Endometrium (tissue), 2 donors: ENCODE measurements around the gene TENM3.

ENCODE experiments used
- FAIRE-seq: peaks from 2 replicates; lab custom pipeline; 2012; peaks lifted over from hg19 to GRCh38; lab: Jason Lieb, UNC
- donor health status: control.
- donor health status: control.

Gene TENM3

DNA sequence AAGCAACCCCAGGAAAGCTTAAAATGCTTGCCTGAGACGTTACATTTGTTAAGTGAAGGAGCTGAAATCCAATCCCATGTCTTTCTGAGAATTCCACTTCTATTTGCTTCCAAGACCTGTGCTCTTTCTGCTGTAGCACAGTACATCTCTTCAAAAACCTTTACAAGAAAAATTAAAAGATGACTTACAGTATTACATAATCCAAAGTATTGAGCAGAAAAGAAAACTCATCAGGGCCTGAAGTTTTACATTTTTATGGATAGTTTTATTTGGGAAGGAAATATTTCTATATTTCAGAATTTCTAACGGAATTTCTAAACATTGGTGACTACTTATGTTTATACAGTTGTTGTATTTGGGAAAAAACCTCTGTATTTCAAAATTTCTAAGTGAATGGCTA is 276.3 kb downstream of the TENM3 start:
- no peak for FAIRE-seq

DNA sequence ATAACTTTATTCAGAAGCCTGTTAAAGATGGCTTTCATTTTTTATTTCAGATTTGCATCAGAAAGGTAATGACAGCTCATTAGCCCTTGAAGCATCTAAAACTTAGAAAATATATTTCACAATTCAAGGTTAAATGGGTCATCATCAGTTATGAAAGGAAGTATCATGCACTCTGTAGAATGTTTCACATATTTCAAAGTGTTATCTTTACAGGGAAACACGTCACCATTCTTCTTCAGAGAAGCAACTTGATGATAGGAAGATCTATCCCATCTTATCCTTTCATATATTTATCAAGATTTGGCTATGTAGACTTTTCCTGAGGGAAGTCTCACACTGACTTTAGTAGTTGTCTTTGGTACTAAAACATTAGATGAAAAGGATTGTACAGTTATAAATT is 277.8 kb downstream of the TENM3 start:
- no peak for FAIRE-seq

DNA sequence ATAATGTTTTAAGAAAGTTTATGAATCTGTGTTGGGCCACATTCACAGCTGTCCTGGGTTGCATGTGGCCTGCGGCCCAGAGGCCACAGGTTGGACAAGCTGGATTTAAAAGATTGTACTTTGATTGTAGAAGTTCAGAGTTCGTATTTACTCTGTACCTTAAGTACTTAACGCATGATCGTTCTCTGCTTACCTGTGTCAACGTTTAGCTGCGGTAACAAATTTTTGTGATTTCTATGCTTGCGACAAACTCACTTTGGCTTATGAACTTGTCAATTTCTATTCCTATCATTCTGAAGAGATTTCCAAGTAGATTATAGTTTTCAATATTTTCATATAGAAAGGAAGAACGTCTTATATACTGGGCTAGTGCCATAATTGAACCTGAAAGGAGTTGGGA is 285.6 kb downstream of the TENM3 start:
- FAIRE-seq, result no peak

DNA sequence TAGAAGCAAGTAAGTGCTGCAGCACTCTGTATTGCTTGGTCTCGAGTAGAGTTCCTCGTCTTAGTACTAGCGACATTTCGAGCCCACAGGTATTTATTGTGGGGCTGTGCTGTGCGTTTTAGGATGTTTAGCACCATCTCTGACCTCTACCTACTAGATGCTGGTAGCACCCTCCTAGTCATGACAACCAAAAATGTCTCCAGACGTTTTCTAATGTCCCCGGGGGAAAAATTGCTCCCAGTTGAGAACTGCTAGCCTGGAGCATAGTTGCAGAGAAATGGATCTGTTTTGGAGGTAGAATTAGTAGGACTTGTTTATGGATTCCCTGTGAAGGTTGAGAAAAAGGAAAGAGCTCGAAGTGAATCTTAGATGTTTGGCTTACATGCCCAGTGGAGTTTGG is 287.2 kb downstream of the TENM3 start:
- FAIRE-seq, result no peak

DNA sequence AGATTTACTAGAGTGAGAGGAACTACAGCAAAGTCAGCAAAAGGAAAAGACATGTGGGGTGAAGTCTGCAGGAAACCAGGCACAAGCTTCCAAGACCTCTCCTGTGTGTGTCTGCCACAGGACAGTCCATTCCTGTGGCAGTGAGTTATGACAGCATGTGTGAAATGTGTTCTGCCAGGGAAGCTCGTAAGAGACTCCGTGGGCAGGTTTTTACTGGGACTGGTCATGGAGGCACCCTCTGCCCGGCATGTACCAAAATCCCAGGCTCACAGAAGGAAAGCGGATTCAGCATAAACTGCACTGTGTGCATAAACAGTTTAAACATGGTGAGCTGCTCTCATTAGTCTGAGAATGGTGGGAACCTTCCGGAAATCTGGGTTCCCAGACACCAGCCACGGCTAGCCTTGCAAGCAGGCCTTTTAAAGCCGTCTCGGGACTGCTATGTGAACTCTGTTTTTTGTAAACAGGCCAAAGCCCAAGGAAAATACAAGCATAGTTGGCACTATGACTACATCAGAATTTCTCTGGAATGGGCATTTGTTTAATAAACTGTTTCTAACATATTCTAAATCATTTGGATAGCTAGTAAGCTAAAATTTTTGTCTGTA is 288.5 kb downstream of the TENM3 start:
- no peak for FAIRE-seq

DNA sequence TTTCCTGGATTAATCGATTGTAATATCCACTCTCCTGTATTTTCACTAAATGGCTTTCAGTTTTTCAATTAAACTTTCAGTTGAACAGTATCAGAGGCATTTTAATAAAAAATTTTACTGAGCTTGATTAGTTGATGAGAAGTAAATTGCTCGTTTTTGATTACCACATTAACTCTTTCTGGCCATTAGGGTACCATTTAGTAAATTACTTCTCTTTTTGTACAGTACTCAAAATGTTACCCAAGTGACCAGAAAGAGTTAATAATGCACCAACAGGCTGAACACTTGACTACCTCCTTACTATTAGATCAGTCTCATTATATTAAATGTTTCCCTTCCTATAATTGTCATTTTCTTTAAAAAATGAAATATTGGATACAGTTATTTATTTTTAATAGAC is 289.2 kb downstream of the TENM3 start:
- FAIRE-seq, result no peak

DNA sequence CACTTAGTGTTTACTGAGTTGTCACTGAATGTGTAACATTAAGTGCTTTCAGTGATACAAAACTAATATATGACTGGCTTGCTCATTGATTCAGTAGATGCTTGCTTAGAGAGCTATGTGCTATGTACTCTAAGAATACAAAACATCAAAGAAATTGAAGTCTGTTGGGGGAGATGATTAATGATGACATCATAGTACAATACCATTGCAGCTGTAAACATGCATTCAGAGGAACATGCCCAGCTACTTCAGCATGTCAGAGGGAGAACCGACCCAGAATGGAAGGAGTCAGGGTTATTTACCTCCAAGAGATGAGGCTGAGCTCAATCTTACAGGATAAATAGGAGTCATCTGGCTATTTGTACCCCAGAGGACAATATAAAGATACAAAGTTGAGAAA is 290.8 kb downstream of the TENM3 start:
- no peak for FAIRE-seq

DNA sequence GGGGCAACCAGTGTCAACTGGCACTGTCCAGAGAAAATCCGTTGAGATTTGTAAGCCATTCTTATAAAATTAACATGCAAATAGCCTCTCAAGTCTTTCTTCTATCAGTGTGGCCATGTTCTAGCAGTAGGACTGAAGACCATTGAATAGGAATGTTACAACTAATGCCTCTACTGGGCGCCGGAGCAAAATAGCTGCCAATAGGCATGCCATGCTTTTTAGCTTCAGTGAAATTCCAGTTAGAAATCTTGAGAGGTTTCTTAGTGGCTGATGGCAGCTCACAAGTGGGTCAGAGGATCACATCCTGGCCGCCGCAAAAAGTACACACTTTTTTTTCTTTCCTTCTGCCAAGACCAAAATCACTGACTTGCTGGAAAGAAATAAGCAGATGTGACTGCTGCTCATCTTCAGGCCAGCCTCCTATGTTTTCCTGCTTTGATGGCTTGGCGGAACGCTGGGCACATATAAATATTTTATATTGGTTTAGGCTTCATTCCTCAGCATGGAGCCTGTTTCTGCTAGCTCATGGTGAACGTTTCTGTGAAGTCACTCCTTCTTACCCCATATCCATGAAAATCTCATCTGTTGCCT is 293.1 kb downstream of the TENM3 start:
- FAIRE-seq, result no peak

DNA sequence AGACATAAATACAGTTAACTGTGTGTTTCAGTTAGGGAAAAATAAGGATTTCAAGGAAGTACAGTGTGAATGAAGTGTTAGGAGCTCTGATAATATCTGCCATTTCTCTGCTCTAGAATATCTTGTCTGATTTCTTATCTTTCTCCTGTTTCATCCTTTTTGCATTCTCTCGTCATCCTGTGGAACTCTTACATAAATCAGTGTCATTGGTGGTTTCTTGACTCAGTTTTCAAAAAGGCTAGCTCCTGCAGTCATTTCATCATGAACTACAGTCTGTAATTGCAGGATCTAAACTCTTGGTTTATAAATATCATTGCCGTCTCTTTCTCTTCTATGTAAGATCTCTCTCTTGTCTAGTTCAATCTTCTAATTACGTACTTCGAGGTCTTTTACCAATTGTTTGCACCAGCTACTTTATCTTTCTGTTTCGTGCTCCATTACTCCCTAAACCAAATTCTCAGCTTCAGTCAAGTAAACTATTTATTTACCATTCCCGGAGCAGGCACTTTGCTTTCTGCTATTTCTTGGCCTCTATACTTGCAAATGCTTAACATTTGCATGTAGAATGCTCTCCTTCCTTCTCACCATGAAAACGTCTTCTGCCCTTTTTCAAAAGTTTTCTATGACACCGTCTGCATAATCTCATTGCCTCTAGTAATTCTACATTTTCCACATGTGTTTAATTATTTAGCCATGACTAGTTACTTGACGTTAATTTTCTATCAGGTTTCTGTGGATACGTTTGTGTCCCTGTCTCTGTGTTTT is 294.0 kb downstream of the TENM3 start:
- no peak for FAIRE-seq

DNA sequence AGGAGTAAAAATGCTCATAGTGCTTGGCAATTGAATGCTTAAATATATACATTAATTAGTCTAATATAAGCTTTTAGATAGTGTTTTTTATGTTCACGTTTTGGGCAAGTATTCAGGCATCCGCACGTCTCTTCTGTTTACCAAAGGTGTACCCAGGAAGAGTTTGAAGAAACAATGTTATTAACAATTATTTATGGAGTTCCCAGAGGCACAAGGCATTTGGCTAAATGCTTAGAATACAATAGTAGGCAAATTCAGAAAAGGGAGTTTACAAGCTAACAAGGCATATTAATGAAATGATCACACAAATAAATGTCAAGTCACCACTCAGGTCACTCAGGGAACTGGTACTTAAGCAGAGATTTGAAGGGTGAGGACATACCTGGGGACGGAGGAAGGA is 294.8 kb downstream of the TENM3 start:
- FAIRE-seq, result no peak

DNA sequence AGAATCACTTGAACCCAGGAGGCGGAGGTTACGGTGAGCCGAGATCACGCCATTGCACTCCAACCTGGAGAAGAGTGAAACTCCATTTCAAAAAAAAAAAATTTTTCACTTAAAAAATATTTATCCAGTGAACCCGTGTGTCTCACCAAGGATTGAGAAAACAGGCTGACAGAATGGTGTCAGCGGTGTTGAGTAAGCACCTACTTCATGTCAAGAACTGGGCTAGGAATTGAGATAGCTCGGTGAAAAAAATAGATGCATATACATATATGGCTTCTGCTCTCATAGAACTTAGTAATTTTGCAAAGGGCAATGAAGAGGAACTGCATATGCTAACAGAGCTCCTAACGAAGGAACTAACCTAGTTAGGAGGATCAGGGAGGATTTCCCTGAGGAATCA is 297.3 kb downstream of the TENM3 start:
- no peak for FAIRE-seq

DNA sequence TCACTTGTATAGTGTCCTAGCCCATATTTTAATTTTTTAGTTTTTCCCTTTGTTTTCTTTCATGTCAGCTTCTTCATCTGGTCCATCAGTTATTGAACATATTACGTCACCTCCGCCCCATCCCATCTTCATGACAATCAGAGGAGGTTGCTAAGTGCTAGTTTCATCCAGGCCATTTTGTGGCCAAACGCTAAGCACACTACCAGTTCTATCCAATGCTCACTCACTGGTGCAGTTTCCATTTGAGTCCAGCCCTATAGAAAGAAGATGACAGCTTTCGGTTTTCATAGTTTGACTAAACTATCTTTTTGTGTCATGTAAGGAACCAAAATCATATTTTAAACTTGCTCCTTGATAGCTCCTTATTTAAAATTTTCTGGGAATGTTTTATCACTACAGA is 304.2 kb downstream of the TENM3 start:
- no peak for FAIRE-seq

DNA sequence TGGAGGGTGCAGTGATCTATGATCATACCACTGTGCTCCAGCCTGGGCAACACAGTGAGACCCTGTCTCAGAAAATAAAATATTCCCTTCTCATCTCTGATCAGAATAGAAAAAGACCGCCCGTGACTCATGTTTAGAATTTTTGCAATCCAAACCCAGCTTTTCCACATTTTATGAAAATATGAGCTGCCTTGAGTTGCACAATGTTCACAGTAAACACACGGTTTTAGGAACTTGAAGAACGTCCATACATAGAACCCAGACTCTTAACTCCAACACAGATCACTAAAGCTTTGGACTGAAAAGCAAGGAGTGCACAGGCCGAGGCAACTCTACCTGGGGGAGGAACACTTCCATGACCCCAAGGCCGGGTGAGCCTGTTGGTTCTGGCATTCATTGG is 305.0 kb downstream of the TENM3 start:
- FAIRE-seq, result no peak

DNA sequence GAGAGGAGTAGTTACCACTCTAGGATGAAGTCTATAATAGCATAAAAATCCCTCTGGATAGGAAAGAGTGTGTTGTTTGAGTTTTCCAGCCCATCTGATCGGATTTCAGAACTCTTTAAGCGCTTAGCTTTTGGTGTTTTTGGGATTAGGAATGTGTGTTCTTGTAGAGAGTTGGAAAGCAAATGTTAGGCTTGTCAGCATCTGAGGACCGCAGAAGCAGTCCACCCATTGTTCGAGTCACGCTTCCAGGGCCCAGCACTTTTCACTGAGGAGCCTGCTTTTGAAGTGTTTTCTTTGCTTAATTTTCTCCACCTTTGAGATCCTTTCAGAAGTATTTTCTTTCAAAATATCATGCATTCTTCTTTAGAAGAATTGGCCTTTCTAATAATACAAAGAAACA is 306.2 kb downstream of the TENM3 start:
- FAIRE-seq, result no peak

DNA sequence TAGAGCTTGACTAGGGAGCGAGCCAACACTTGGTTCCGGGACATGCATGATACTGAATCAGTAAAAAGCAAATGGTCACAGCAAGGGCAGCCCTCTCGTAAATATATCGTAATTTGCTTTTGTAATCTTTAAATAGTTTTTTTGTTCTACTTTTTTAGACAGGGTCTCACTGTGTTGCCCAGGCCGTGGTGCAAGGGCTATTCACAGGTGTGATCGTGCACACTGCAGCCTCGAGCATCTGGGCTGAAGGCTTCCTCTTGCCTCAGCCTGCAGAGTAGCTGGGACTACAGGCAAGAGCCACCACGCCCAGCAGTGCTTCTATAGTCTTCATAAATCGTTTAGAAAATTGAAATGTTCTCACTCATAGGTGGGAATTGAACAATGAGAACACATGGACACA is 309.7 kb downstream of the TENM3 start:
- FAIRE-seq, result no peak

DNA sequence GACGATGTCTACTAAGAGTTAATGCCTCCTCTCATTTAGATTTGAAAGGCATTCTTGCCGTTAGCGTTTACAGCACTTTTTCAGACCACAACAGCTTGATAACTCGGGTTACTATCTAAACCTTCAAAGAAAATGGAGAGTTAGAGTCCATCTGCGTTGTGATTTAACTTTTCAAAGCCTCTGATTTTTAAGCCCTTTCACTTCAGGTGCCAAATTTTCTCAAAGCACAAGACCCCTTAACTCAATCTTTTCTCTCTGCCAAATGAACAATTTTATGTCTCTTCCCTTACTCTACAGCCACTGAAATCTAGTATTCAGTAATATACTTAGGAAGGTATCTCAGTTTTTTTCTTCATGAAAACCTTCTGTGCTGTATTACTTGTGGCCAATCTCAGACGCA is 310.5 kb downstream of the TENM3 start:
- no peak for FAIRE-seq

DNA sequence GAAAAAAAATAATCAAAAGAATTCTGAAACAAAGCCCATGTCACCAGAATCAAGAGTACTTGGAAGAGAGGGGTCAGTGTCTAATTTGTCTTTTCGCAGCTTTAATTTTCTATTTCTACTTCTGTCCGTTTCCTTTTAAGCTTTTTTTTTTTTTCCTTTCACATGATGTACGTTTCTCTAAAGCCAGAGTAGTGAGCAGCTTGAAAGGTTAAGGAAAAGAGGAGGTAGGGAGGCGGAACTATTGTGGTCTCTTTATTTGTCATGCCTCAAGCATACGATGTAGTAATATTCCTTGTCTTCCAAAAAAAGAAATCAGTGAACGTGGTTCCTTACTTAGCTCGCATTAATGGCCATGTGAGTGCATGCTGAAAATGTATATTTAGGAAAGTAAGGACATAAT is 311.5 kb downstream of the TENM3 start:
- no peak for FAIRE-seq

DNA sequence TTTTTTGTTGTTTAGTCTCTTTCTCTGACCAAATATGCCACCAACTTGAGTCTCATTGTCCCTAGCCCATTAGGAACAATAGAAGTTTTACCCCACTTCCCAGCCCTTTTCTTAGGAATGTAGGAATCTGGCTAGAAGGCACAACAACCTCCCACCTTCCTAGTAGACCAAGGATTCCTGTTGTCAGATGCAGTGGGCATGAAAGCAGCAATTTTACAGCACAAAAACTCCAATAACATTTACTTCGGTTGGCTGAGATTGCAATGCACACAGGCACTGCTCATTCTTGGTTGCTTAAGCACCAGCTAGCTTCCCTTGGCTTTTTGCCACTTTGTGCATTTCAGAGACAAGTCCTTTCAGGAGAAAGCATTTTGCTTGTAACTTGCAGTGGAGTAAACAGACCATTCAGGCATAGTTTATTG is 312.8 kb downstream of the TENM3 start:
- no peak for FAIRE-seq

DNA sequence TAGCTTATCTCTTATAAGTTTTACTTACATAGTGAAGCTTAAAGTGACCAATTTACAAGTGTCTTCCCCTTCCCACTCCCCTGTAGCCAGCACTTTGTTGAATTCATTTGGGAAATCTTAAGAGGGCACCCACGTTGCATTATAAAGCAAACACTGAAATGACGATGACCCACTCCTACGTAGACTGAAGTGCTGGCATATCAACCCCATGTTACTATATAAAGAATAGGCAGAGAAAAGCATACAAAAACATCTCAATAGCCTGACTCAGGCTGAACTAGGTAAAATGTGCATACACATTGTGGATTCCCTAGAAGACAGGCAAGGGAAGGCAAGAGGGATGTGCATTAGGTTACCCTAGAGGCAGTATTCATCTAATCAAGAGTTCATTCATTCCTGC is 313.4 kb downstream of the TENM3 start:
- FAIRE-seq, result no peak

DNA sequence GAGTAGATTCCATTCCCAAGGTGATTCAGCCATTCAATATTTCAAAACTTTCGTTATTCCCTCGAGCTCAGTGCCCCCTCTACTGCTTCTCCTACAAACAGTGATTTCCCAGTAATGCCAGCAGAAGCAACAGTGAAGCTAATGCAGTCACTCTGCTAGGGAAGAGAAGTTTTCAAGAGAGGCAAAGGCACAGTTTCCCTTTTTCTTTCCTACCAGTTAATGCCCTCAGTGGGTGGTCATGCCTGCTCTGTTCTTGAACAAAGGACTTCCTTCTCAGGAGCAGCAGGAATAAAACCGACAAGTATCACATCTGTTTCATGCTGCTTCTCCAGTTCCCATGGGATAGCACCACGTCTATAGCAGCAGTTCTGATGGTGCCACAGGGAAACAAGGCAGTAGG is 317.2 kb downstream of the TENM3 start:
- FAIRE-seq, result no peak

DNA sequence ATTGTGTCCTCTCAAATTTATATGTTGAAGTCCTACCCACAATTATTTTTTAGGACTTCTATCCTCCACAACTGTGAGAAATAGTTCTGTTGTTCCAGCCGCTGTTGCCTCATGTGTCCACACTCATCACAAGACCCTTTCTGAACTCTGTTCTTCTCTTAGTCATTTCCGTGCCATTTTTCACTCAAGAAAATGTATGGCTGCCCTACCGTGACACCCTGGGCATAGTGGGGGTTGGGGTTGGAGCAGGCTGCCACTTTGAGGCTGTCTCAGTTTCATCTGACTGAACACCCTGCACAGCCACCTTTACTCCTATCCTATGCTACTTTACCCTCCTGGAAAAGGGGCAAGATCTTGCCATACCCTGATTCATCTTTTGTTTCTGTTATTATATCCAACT is 319.1 kb downstream of the TENM3 start:
- FAIRE-seq, result no peak

DNA sequence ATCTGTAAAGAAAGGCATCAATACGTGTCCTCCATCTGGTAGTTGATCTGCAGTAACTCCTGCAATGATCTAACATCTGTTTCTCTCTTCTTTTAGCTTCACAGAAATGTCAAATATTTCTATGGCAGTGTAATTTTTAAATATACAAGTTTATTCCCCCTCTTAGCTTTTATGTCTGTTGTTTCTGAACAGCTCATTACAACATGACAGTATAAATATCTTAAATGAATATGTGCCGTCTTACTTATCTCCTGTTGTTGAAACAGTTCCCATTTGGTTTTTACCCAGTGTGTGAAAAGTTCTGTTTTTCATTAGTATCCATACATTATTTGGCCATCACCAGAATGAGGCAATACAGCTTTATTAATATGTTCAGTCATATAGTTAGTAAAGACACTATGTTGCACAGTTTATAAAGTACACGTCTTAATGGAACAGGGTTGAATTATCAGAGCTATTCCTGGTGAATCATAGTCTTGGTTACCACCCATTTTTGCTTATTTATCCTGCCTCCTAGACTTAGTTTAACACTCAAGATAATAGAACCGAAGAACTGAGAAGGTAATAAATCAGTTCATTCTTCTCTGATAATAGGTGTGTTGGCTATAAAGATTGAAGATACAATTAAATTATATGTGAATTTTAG is 321.6 kb downstream of the TENM3 start:
- FAIRE-seq, result peak; percentile 88

DNA sequence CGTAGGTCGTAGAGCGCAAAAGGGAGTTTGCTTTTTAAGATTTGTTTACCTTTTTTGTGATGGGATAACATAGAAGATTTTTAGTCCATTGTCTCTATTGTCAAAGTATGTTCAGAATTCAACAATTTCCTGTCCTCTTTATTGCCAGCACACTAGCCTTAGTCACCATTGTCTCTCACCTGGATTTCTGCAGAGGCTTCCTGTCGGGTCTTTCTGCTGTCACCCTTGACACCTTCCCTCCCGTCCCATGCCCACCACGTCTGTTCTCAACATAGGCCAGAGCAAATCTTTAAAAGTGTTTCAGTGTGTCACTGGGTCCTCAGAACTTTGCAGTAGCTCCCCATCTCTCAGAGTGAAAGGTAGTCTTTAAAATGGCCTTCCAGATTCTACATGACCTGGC is 323.9 kb downstream of the TENM3 start:
- FAIRE-seq, result no peak
